Left hindlimb (tissue), 1 donor: ENCODE measurements around the gene ZGRF1.
"Not testable (repeated sequence)": the region's sequence is repeated elsewhere in the genome, so short reads cannot be mapped to it uniquely, and the experiment has no call there.

Experiments used
- DNase-seq: peaks from one replicate; pipeline ENCODE4 v3.0.0-alpha.2; 2018

The ZGRF1 gene

DNA sequence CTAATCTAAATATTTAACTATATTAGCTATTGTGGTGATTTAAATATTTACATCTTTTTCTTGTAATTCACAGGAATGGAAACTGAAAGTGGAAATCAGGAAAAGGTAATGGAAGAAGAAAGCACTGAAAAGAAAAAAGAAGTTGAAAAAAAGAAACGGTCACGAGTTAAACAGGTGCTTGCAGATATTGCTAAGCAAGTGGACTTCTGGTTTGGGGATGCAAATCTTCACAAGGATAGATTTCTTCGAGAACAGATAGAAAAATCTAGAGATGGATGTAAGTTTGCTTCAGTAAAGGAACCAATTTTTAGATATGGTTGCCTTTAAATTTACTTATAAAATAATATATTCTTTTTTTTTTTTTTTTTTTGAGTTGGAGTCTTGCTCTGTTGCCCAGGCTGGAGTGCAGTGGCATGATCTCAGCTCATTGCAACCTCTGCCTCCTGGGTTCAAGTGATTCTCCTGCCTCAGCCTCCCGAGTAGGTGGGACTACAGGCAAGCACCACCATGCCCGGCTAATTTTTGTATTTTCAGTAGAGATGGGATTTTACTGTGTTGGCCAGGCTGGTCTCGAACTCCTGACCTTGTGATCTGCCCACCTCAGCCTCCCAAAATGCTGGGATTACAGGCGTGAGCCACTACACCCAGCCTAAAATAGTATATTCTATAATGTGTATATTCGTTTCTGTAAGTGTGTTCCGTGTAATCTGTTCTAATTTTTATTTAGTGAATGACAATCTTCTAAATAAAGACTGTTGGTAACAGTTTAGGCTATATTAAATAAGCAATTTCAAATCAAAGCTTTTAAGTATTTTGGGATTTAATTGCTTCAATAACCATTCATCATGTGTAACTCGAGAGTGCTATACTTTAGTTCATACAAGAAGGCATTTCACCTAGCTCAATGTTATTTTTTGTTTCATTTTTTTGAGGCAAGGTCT, 8.2 kb upstream of the ZGRF1 start:
- DNase-seq: not testable (repeated sequence)

DNA sequence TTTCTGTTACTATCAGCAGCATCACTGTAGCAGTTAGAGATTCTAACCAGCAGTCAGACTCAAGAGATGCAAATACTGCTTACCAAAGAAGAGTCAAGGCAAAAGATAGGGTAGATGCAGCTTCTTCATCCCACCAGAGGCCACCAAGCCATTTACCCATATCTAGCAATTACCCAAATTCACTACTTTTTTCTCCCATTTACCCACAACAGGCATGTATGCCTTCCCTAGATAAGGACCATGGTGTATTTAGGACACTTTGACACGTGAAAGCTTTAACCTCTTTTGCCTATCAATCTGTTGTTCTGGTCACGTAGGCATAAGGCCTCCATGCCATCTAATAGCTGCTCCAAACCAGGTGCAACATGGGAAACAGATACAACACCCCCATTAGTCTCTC, 5.8 kb upstream of the ZGRF1 start:
- no peak for DNase-seq

- DNase-seq: no peak
These were observed 800 bp upstream of the ZGRF1 start for GRCh38 chr4:112637552-112637866.

- no peak for DNase-seq
These were observed 3.1 kb downstream of the ZGRF1 start for GRCh38 chr4:112633477-112634235.

- no peak for DNase-seq
These were observed 10.5 kb downstream of the ZGRF1 start for GRCh38 chr4:112626228-112626627.

GRCh38 chr4:112616984-112617383, 19.7 kb downstream of the ZGRF1 start:
- no peak for DNase-seq

- not testable (repeated sequence) for DNase-seq
These were observed 23.9 kb downstream of the ZGRF1 start for GRCh38 chr4:112612814-112613213.

GRCh38 chr4:112604589-112604988, 32.1 kb downstream of the ZGRF1 start:
- DNase-seq: peak; percentile 37

DNA sequence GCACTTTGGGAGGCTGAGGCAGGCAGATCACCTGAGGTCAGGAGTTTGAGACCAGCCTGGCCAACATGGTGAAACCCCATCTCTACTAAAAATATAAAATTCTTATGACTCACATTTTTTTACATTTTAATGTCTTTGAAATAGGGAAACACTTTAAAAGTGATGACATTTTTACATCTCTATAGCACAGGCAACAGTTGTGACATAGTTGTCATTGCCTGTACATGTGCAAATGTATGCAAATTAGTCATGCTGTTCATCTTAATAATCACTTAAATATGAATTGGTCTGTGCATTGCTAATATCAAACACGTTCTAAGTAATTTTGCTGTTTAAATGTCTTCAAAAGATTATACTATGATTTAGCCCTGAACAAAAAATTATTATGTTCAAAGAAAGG, 41.7 kb downstream of the ZGRF1 start:
- DNase-seq: no peak

DNA sequence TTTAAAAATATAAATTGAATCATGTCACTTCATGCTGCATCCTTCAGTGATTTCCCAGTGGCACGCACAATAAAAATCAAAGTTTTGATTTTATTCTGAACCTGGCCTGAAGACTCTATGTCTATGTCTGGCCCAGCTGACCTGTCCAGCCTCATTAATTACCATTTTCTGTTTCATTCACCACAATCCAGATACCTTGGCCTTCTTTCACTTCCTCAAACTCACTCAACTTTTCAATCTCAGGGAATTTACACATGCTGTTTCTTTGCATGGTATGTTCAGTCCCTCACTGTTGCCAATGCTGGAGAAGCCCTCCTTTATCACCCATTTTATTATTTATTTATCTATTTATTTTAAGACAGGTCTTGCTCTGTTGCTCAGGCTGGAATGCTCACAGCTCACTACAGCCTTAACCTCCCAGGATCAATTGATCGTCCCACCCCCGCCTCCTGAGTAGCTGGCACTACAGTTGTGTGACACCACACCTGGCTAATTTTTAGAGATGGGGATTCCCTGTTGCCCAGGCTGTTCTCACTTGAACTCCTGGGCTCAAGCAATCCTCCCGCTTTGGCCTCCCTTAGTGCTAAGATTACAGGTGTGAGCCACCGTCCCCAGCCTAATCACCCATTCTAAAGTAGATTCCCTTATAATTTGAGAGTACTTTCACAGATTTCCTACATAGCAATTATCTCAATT, 43.1 kb downstream of the ZGRF1 start:
- no peak for DNase-seq

DNA sequence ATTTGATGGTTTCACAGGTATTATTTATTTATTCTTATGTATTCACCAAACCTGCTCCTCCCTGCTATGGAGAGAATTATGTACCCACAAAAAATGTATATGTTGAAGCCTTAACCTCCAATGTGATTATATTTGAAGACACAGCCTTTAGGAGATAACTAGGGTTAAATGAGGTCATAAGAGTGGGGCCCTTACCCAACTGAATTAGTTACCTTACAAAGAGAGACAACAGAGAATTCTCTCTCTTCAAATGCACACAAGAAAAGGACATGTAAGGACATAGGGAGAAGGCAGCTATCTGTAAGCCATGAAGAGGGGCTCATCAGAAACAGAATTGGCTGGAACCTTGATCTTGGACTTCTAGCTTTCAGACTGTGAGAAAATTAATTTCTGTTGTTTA, 44.0 kb downstream of the ZGRF1 start:
- DNase-seq: no peak

- DNase-seq: no peak
These were observed 45.1 kb downstream of the ZGRF1 start for GRCh38 chr4:112591593-112591992.

GRCh38 chr4:112589206-112589605, 47.5 kb downstream of the ZGRF1 start:
- DNase-seq: no peak

GRCh38 chr4:112585977-112586736, 50.6 kb downstream of the ZGRF1 start:
- DNase-seq: no peak

GRCh38 chr4:112567536-112567935, 69.2 kb downstream of the ZGRF1 start:
- DNase-seq: no peak

DNA sequence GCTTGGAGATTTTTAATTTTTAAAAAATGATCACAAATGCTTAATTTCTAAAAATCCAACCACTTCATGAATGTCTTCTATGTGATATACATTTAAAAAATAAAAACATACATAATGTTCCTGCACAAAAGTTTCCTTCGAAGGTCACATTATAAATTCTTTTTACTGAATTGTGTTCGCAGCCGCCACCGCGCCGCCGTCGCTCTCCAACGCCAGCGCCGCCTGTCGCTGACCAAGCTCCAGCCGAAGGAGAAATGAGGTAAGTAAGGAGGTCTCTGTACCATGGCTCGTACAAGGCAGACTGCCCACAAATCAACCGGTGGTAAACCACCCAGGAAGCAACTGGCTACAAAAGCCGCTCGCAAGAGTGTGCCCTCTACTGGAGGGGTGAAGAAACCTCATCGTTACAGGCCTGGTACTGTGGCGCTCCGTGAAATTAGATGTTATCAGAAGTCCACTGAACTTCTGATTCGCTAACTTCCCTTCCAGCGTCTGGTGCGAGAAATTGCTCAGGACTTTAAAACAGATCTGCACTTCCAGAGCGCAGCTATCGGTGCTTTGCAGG, 71.9 kb downstream of the ZGRF1 start:
- DNase-seq: no peak

- DNase-seq: no peak
These were observed 73.1 kb downstream of the ZGRF1 start for GRCh38 chr4:112563431-112564200.

DNA sequence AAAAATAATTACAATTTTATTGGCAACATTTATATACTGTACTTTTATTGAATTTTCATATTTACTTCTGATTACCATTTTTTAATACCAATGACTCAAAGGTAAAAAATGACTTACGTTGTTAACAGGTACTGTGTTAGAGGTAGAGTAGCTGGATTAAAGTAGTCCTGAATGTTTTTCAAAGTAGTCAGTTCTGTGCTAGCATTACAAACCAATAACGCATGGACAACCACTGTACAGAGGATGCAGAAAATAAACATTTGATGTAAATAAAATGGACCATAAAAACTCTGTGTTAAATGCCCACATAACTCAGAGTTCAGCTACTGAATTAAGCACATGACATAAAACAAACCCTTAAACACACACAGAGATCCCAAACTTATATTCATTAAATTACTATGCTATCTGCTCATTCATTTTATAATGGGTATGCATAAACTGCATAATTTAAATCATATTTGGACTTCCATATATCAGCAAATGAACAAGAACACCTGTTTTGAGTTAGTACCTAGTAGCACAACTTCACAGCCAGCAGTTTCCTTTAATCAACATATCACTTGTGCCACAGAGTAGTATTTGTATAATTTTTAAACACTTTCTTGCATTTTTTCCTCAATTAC, 74.3 kb downstream of the ZGRF1 start:
- DNase-seq: no peak

DNA sequence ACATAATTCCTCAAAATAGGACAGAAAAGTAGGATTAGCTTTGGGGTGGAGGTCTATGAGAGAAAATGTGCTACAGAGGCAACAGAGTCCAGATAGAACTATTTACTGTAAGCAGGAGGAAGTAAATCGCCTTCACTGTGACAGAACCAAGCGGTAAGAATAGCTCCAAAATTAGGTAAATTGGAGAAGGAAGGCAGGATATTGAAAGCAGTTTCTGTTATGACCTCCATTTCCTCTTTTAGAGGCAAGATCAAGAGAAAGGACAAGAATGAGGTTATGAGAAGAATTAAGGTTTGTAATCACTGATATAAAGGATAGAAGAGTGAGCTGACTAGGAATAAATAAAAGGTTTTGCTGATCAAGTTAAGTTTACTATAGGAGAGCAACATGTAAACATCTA, 76.6 kb downstream of the ZGRF1 start:
- DNase-seq: no peak

DNA sequence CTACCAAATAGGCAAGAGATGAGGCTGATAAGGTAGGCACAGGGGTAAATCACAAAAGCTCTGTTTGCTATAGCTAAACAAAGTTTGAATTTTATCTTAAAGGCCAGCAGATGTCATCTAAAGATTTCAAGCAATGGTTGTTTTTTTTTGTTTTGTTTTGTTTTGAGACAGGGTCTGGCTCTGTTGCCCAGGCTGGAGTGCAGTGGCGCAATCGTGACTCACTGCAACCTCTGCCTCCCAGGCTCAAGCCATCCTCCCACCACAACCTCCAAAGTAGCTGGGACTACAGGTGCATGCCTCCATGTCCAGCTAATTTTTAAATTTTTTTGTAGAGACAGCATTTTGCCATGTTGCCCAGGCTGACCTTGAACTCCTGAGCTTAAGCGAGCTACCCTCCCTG, 77.7 kb downstream of the ZGRF1 start:
- DNase-seq: no peak
